Testis (tissue), 3 donors: ENCODE results near the gene SMAP1. TPM values are rescaled to one million over a fixed set of nuclear protein-coding genes. Genes with fewer than 3 reads are reported as not detected.

Experiments used
- DNase-seq: peaks from one replicate; pipeline ENCODE4 v3.0.0-alpha.2; 2019
- H3K27ac ChIP-seq, 2 donors: fragments of 200-600 bp; sonication (generic); one replicate each; pipeline ENCODE4 v1.5.1; 2019
- H3K27me3 ChIP-seq: fragments of 200-600 bp; sonication (generic); one replicate; pipeline ENCODE4 v1.5.1; 2019
- H3K36me3 ChIP-seq: fragments of 200-600 bp; sonication (generic); one replicate; pipeline ENCODE4 v1.5.1; 2017; ENCODE audit warnings: low read depth; ENCODE audit errors: missing control alignments
- H3K4me1 ChIP-seq: fragments of 200-600 bp; sonication (generic); one replicate; pipeline ENCODE4 v1.5.1; 2019
- H3K4me3 ChIP-seq, 2 donors: fragments of 200-600 bp; sonication (generic); one replicate each; pipeline ENCODE4 v1.5.1; 2017 to 2019
- H3K9me3 ChIP-seq: fragments of 200-600 bp; sonication (generic); one replicate; pipeline ENCODE4 v1.5.1; 2017
- CTCF ChIP-seq, 3 experiments: fragments of 450-650 bp in 2 of 3; fragments of 200-600 bp in 1 of 3; sonication (generic) in 1 of 3; IDR thresholded peaks; one replicate each; pipeline ENCODE4 v1.5.1; 2016 to 2019; ENCODE audit warnings: antibody characterized with exemption in 3 of 3, mild to moderate bottlenecking in 2 of 3, moderate library complexity in 1 of 3
- POLR2A ChIP-seq: fragments of 450-650 bp; IDR thresholded peaks from one replicate; pipeline ENCODE4 v1.6.1; 2017; ENCODE audit warnings: antibody characterized with exemption, mild to moderate bottlenecking, moderate library complexity
- WGBS, 2 donors: methylation state at CpG; one replicate each; pipeline ENCODE4 v1.1.5; 2018; 5-methylcytosine and 5-hydroxymethylcytosine counted together
- intact Hi-C: fragments of 100-400 bp; cut with DNase I; formaldehyde crosslinking; loops from one replicate; pipeline ENCODE4 v1.15.1; 2023; ENCODE audit warnings: low total_unique reads
- polyA plus RNA-seq: library from polyadenylated mRNA; stranded (reverse); fragments of 350-450 nt; fragmentation: Illumina TruSeq; extraction: RNeasy Lipid Tissue Mini Kit (QIAGEN cat#74804); gene quantifications from one replicate; pipeline ENCODE4 v1.2.3, GENCODE V29; 2014; ENCODE audit warnings: low read depth, low replicate concordance; ENCODE audit not compliant: insufficient read depth
- total RNA-seq, 2 donors: library from RNA; depleted of rRNA; stranded (reverse); fragments of >200 nt; gene quantifications; one replicate each; pipeline ENCODE4 v1.2.3, GENCODE V29; 2016

SMAP1 gene
- total and polyA plus RNA-seq, 3 donors from 2014 or later, result 36.1 to 43.3 (median 41.6) TPM

GRCh38 chr6:70724524-70724923 lies 56.8 kb downstream of the SMAP1 start:
- Histone ChIP-seq H3K4me1 (peaks cover 8% of the 10 kb centered on the region), H3K27ac (no peak overlapping the region), H3K27me3 (no peaks in the 10 kb centered on the region), H3K4me3 (no peak overlapping the region), H3K36me3 (no peaks in the 10 kb centered on the region), H3K9me3 (no peaks in the 10 kb centered on the region)
- WGBS, 2 donors, result 63 to 89% methylated on average over 2 of the region's 2 CpGs
- TF ChIP-seq CTCF (IDR thresholded peaks at IDR 0.05) (no peak), POLR2A (no peak)
- intact Hi-C loops, result no loop called here
- DNase-seq, result no peak

GRCh38 chr6:70725817-70726415 lies 58.2 kb downstream of the SMAP1 start:
- intact Hi-C loops, result no loop called here

GRCh38 chr6:70734381-70734780 lies 66.7 kb downstream of the SMAP1 start:
- Histone ChIP-seq H3K4me3 (no peak overlapping the region), H3K36me3 (no peaks in the 10 kb centered on the region), H3K4me1 (no peaks in the 10 kb centered on the region), H3K9me3 (no peaks in the 10 kb centered on the region), H3K27me3 (no peaks in the 10 kb centered on the region), H3K27ac (no peak overlapping the region)
- no peak for DNase-seq
- no peak for TF ChIP-seq POLR2A
- TF ChIP-seq CTCF (IDR thresholded peaks at IDR 0.05), result no peak
- intact Hi-C loops, result no loop called here
- 94 to 95% methylated on average over 10 of the region's 10 CpGs for WGBS, 2 donors

More at GRCh38 chr6:70725817-70726415, 58.2 kb downstream of the SMAP1 start:
- Histone ChIP-seq H3K36me3 (no peaks in the 10 kb centered on the region), H3K27ac (no peak overlapping the region), H3K4me1 (peaks cover 8% of the 10 kb centered on the region), H3K4me3 (no peak overlapping the region), H3K27me3 (no peaks in the 10 kb centered on the region), H3K9me3 (no peaks in the 10 kb centered on the region)
- no peak for DNase-seq
- WGBS, 2 donors, result 76 to 79% methylated on average over 3 of the region's 3 CpGs
- no peak for TF ChIP-seq CTCF (IDR thresholded peaks at IDR 0.05)
- no peak for TF ChIP-seq POLR2A

- no peaks in the 10 kb centered on the region for H3K4me1 ChIP-seq
- intact Hi-C loops, result no loop called here
- H3K4me3 ChIP-seq, result no peak overlapping the region
- no peaks in the 10 kb centered on the region for H3K27me3 ChIP-seq
- no peaks in the 10 kb centered on the region for H3K9me3 ChIP-seq
- 71 to 74% methylated on average over 1 of the region's 1 CpG for WGBS, 2 donors
- H3K27ac ChIP-seq, result no peak overlapping the region
- no peak for DNase-seq
- no peaks in the 10 kb centered on the region for H3K36me3 ChIP-seq
- no peak for TF ChIP-seq CTCF (IDR thresholded peaks at IDR 0.05)
- no peak for TF ChIP-seq POLR2A
These were observed 67.3 kb downstream of the SMAP1 start for GRCh38 chr6:70734979-70735378.

- TF ChIP-seq POLR2A, result no peak
- TF ChIP-seq CTCF (IDR thresholded peaks at IDR 0.05), result no peak
- no peaks in the 10 kb centered on the region for H3K4me1 ChIP-seq
- H3K27ac ChIP-seq, result no peak overlapping the region
- no peak overlapping the region for H3K4me3 ChIP-seq
- 83 to 91% methylated on average over 6 of the region's 6 CpGs for WGBS, 2 donors
- intact Hi-C loops, result no loop called here
- no peak for DNase-seq
- H3K27me3 ChIP-seq, result no peaks in the 10 kb centered on the region
- no peaks in the 10 kb centered on the region for H3K9me3 ChIP-seq
- no peaks in the 10 kb centered on the region for H3K36me3 ChIP-seq
These were observed 67.8 kb downstream of the SMAP1 start for GRCh38 chr6:70735513-70735912.
